GM06990 (cell line): ENCODE measurements around the gene SSBP2.
A peak's percentile ranks its signal among the peaks of the same experiment; 100 is the strongest.

Source experiments
- DNase-seq: peaks from one replicate; pipeline ENCODE4 v3.0.0-alpha.2; 2011; ENCODE audit not compliant: insufficient read length; ENCODE audit errors: extremely low read depth
- H3K27me3 ChIP-seq: replicated peaks from 2 replicates; pipeline ENCODE4 v1.6.0; 2011; ENCODE audit warnings: low read length; ENCODE audit not compliant: control insufficient read depth, insufficient read depth
- H3K36me3 ChIP-seq: 2 replicates; pipeline ENCODE4 v1.5.1; 2011; ENCODE audit warnings: low read length; ENCODE audit not compliant: control insufficient read depth, insufficient read depth
- H3K4me3 ChIP-seq: replicated peaks from 2 replicates; pipeline ENCODE4 v1.5.1; 2011; ENCODE audit warnings: low read depth, mild to moderate bottlenecking, control low read depth, low read length
- CTCF ChIP-seq: IDR thresholded peaks from 2 replicates; pipeline ENCODE4 v1.5.1; 2011; ENCODE audit warnings: low read length, control low read depth, mild to moderate bottlenecking, inconsistent platforms; ENCODE audit not compliant: insufficient read depth, poor library complexity, severe bottlenecking

SSBP2 gene

GRCh38 chr5:81782811-81783210, 31.9 kb upstream of the SSBP2 start:
- no peaks in the 10 kb centered on the region for H3K27me3 ChIP-seq
- no peak overlapping the region for H3K4me3 ChIP-seq
- TF ChIP-seq CTCF, result no peak
- no peaks in the 10 kb centered on the region for H3K36me3 ChIP-seq
- no peak for DNase-seq

- peak; percentile 15 for DNase-seq
- TF ChIP-seq CTCF, result no peak
- Histone ChIP-seq H3K27me3 (no peaks in the 10 kb centered on the region), H3K36me3 (no peaks in the 10 kb centered on the region), H3K4me3 (no peak overlapping the region)
Observed at GRCh38 chr5:81779916-81780266, 29.0 kb upstream of the SSBP2 start.

- Histone ChIP-seq H3K36me3 (no peaks in the 10 kb centered on the region), H3K27me3 (no peaks in the 10 kb centered on the region), H3K4me3 (peak overlapping the region; percentile 52)
- no peak for TF ChIP-seq CTCF
- DNase-seq, result peak; percentile 41
Observed at GRCh38 chr5:81779125-81779915, 28.4 kb upstream of the SSBP2 start.

- DNase-seq, result peak; percentile 3
- H3K36me3 ChIP-seq, result no peaks in the 10 kb centered on the region
- H3K27me3 ChIP-seq, result no peaks in the 10 kb centered on the region
- TF ChIP-seq CTCF, result no peak
- no peak overlapping the region for H3K4me3 ChIP-seq
Observed at GRCh38 chr5:81778642-81779041, 27.7 kb upstream of the SSBP2 start.

- Histone ChIP-seq H3K36me3 (no peaks in the 10 kb centered on the region), H3K4me3 (no peak overlapping the region), H3K27me3 (no peaks in the 10 kb centered on the region)
- no peak for DNase-seq
- TF ChIP-seq CTCF, result no peak
Observed at GRCh38 chr5:81776258-81776657, 25.4 kb upstream of the SSBP2 start.

- no peak overlapping the region for H3K4me3 ChIP-seq
- H3K36me3 ChIP-seq, result no peaks in the 10 kb centered on the region
- TF ChIP-seq CTCF, result no peak
- H3K27me3 ChIP-seq, result no peaks in the 10 kb centered on the region
- no peak for DNase-seq
Observed at GRCh38 chr5:81774374-81774773, 23.5 kb upstream of the SSBP2 start.
